Measurements from ENCODE around the gene GPR146.

The GPR146 gene

GRCh38 chr7:1012004-1012715 is 32.2 kb upstream of the GPR146 start:
- DNase-seq, result no peak

DNA sequence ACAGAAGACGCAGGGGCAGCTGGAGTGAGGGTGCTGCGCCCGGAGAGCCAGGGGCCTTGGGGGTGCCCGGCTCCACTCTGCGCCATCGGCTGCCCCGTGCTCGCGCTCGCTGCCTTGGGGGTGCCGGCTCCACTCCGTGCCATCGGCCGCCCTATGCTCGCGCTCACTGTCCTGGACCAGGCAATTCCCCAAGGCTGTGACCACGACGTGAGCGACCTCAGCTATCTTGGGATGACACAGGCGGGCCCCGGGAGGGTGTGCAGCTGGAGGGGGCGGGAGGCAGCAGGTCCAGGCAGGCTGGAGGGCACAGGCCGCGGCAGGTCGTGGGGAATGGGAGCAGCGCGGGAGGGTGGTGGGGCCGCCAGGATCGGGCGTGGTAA is 31.6 kb upstream of the GPR146 start:
- DNase-seq, result no peak

DNA sequence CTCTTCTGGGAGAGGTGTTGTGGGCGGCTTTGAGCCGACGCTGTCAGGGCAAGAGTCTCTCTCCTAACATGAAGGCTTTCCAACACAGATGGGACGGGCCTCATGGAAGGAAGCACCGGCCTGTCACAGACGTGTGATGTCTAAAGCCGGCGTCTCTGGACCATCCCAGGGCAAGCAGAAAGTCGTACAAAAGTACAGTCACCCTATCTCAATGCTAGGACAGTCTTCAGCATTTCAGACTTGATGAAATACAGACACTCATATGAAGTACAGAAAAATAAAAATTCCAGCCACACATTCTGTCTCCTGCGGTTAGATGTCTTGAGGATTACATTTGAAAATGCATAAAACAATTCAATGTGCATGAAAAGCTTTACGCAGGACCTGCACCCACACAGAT is 30.8 kb upstream of the GPR146 start:
- DNase-seq, result no peak

GRCh38 chr7:1014681-1015080 is 29.7 kb upstream of the GPR146 start:
- no peak for DNase-seq

GRCh38 chr7:1015196-1016121 is 28.9 kb upstream of the GPR146 start:
- no peak for DNase-seq

- DNase-seq, result no peak
These were observed 27.5 kb upstream of the GPR146 start for GRCh38 chr7:1016577-1017531.

GRCh38 chr7:1017586-1018333 is 26.6 kb upstream of the GPR146 start:
- DNase-seq, result no peak

DNA sequence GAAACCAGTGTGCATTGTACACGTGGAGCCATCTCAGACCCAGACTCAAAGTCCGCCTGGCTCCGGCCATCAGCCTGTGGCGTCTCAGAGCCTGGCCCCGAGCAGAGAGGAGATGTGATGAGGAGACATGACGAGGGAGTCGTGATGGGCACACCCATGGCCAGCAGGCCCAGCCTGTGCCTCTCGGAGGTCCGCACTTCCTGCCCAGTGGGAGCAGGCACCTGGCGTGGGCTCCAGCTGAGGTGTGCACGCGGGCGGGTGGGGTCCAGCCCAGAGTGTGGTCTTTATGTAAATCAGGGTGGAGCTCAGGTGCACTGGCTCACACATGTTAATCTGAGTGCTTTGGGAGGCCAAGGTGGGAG is 26.0 kb upstream of the GPR146 start:
- no peak for DNase-seq

GRCh38 chr7:1019255-1019785 is 25.0 kb upstream of the GPR146 start:
- no peak for DNase-seq

DNA sequence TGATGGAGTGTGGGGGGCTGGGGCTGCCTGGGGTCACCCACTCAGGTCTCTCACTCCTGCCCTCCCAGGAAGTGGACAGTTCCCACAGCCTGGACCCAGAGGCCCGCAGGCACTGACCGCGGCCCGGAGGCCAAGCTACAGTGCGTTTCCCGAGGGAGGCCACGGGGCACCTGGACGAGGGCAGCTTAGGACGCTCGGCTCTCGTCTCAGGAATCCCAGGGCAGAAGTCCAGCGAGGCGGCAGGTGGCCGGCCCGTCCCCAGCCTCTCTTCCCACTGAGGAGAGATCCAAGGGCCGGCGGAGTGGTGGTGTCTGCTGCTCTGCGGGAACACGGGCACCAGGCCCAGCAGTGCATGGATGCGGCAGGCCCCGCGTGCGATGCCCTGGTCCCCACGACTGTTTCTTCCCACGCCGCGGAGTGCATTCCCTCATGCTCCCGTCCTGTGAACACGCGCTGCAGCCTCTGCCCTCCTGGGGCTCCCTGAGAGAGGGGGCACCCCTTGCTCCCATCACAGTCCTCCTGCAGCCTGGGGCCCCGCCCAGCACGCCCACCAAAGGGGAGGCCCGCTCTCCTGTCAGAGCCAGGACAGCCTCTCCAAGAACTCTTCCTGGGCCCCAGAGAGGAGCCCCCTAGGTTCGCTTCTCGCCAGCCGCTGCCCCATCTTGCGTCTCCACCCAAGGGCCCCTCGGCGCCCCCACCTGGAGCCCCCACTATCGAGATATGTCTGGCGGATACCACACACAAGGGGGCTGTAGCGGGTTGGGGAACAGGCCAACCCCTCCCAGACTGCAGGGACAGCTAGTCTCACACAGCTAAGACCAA is 24.3 kb upstream of the GPR146 start:
- DNase-seq, result no peak

DNA sequence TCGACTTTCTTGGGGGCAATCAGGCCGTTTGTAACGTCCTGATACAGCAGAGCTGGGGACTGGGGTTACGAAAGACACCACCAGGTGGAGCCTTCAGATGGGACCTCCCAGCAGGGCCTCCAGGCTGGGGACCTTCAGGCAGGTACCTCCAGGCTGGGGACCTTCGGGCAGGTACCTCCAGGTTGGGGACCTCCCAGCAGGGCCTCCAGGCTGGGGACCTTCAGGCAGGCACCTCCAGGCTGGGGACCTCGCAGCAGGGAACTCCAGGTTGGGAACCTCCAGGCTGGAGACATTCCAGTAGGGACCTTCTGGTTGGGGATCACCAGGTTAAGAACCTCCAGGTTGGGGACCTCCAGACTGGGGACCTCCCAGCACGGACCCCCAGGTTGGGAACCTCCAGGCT is 23.5 kb upstream of the GPR146 start:
- no peak for DNase-seq

DNA sequence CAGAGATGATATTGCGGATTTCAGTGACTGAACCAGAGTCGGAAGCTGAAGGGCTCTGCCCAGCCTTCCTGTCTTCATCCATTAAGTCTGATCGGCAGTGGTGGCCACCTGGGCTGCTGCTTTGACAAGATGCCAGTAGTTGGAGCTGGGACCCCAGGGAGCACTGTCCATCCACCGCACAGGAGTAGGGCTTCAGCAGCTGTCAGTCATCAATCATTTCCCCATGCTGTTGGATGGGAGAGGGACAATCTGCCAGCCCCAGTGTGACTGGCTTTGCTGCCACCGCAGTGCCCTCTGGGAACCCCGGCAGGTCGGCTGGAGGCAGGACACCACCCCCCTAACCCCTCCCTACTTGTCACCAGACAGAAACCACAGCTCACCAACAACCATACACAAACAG is 23.0 kb upstream of the GPR146 start:
- DNase-seq, result no peak

DNA sequence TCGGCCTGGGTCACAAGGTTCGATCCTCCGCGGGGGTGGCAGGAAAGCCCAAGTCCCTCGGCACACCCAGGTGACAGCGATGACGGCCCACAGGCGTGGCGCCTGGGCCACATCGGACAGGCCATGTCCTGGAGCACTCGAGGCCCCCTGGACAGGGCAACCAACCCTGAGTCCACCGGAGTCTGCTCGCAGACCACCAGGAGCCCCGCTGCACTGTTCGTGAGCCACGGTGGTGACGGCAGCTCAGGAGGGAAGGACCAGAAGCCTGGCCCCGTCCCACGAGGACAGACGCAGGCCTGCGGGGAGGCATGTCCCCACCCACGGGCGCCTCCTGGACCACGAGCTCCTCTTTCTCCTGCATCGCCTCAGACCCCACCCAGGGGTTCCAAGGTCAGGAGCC is 22.4 kb upstream of the GPR146 start:
- no peak for DNase-seq

DNA sequence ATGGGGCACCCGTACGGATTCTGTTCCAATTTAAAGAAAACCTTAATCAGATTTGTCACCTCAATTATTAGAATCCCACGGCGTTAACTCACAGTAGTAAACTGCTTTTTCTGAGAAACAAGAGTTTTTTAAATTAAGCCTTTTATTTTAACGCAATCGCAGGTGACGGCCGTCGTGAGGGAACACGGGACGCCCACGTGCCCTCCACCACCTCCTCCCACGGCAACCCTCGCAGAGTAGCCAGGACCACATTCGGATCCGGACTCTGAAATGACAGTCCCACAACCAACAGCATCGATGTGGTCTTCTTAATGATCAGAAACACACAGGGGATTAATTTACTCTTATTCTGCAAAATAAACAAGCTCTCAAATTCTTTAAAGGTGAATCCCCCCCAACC is 22.0 kb upstream of the GPR146 start:
- no peak for DNase-seq

GRCh38 chr7:1022801-1023465 is 21.4 kb upstream of the GPR146 start:
- DNase-seq, result no peak

DNA sequence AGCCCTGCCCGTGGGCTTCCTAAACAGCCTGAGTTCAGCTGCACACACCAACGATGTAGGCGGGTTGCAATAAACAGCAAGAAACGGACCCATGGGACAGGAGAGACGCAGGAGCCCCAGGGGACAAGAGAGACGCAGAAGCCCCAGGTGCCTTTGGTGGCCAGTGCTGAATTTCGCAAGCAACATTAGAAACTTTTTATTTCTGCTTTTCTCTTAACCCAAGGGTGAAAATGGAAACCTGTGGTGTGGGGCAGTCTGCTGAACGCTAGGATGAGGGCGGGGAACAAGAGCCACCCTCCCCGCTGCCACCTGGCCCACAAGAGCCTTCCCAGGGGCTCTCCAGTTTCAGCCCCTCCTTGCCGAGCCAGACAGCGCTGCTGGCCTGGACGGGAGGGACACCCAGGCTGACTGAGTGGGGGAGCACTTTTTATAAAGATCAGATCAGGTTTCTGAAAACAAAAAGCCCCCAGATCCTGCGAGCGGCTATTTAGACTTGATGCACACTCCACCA is 20.0 kb upstream of the GPR146 start:
- no peak for DNase-seq

DNA sequence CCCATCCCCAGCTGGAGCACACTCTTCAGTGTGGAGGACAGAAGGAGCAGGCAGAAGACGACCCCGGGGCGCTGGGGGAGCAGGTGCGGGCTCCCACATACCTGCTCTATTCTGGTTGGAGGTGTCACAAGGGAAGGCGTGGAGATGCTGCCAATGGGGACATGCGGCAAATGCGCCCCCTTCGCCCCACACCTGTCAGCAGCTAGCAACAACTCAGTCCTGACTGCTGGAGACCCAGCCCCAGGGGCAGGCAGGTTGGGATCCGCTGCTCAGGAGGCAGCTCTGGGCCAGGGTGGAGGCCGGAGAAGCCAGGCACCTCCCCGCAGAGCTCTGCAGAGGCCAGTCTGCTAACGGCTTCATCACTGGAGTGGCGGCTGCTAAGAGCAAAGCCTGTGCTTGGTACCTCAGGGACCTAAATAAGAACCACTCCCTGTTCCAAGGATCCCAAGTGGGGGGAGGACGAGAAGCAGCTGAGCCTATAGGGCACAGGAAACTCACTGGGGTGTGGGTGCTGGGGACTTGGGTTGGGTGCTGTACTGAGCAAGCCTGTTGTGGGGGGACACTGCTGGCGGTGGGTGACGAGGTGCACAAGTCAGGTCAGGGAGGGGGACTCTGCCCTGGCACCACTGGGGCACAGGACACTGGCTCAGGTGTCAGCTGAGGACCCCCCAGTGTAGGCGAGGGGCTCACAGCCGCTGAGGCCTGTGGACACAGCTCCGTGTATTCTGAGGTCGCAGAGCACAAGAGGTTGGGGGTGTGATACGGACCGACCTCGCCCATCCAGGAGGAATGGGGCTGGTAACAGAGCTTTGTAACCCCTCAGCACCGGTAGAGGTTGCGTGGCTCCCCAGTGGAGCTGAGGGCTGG is 19.2 kb upstream of the GPR146 start:
- DNase-seq, result no peak

- no peak for DNase-seq
These were observed 18.4 kb upstream of the GPR146 start for GRCh38 chr7:1025743-1026581.
